GM12801 (cell line): Measurements from ENCODE around the gene E2F2.

Experiments used
- TF ChIP-seq, protein P1 (sequence below): IDR thresholded peaks from one replicate; pipeline ENCODE4 v1.5.1; 2011; ENCODE audit warnings: control low read depth; ENCODE audit not compliant: insufficient read length; ENCODE audit errors: extremely low read depth

The E2F2 gene

DNA sequence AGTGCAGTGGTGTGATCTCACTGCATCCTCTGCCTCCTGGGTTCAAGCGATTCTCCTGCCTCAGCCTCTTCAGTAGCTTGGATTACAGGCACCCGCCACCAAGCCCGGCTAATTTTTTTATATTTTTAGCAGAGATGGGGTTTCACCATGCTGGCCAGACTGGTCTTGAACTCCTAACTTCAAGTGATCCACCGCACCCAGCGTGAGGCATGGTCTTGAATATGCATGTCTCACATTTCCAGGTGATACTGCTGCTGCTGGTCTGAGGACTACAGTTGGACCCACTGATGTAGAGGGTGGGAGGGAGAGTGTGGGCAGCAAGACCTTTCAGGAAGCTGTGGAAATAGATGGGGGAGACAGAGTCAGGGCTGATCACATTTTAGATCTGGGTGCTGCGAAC, 25.2 kb downstream of the E2F2 start:
- TF ChIP-seq, protein P1, sequence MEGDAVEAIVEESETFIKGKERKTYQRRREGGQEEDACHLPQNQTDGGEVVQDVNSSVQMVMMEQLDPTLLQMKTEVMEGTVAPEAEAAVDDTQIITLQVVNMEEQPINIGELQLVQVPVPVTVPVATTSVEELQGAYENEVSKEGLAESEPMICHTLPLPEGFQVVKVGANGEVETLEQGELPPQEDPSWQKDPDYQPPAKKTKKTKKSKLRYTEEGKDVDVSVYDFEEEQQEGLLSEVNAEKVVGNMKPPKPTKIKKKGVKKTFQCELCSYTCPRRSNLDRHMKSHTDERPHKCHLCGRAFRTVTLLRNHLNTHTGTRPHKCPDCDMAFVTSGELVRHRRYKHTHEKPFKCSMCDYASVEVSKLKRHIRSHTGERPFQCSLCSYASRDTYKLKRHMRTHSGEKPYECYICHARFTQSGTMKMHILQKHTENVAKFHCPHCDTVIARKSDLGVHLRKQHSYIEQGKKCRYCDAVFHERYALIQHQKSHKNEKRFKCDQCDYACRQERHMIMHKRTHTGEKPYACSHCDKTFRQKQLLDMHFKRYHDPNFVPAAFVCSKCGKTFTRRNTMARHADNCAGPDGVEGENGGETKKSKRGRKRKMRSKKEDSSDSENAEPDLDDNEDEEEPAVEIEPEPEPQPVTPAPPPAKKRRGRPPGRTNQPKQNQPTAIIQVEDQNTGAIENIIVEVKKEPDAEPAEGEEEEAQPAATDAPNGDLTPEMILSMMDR: no peak

DNA sequence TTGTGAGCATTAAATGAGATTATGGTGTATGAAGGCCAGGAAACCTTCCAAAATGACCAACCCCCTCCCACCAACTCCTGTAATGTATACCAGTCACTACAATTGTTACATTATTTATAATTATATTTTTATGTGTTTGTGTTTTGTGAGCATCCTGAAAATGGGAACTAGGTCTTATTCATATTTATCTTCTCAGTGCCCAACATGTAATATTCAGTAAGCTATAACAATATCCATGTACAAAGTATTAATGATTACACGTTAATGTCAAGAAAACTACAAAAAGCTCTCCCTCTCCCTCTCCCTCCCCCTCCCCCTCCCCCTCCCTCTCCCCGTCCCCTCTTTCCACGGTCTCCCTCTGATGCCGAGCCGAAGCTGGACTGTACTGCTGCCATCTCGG, 28.1 kb downstream of the E2F2 start:
- TF ChIP-seq, protein P1: no peak

DNA sequence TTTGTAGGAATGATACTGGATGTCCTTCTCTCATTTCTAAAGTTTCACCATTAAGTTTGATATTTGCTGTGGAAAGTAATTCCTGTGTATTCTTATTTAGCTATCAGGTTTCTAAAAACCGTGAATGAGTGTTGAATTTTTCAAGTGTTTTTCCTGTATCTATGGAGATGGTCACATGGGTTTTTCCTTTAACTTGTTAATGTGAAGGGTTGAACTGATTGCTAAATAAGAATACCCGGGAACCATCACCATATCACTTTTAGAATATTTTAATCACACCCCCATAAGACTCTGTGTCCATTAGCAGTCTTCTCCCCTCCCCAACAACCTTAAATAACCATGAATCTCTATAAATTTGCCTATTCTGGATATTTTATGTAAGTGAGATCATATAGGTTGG, 30.6 kb downstream of the E2F2 start:
- TF ChIP-seq, protein P1: no peak

DNA sequence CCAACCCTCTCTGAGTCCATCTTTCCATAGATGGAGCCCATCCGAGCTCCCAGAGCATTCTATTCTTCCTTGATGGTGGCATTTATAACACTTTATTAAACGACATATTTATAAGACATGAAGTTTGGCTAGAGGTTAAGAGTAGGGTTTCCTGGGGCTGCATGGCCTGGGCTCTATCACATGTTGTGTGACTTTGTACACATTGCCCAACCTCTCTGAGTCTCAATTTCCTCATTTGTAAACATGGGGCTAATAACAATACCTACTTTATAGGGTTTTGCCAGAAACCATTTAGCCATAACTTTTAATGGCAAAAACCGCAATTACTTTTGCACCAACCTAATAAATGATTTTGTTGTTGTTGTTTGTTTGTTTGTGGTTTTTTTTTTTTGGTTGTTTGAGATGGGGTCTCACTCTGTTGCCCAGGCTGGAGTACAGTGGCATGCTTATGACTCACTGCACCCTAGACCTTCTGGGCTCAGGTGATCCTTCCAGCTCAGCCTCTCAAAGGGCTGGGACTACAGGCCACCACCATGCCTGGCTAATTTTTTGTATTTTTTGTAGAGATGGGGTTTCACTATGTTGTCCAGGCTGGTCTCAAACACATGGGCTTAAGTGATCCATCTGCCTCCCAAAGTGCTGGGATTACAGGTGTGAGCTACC, 33.1 kb downstream of the E2F2 start:
- TF ChIP-seq, protein P1: no peak

DNA sequence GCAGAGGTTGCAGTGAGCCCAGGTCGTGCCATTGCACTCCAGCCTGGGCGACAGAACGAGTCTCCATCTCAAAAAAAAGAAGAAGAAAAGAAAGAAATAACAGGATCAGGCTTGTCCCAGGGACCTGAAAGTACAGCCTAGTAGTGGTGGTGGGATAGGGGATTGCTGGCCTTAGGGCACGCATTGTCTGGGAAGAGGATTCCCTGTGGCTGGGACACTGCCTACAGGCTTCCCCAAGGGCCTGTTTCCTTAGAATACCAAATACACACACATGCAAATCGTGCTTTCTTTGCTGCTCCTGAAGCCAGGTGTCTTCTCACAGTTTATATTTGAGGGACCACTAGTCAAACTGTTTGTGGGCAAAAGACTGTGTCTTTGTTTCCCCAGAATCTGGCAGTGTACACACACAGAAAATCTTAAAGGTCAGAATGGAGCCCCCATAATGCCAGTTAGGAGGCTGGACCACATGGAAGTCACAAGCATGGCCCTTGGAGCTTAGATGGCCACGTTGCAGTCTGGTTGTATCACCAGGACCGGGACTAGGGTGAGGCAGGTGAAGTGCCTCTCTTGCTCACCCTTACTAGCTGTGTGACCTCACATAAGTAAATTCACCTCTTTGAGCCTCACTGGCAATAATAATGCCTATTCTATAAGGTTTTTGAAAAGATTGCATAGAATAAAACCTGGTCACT, 34.4 kb downstream of the E2F2 start:
- TF ChIP-seq, protein P1: no peak

DNA sequence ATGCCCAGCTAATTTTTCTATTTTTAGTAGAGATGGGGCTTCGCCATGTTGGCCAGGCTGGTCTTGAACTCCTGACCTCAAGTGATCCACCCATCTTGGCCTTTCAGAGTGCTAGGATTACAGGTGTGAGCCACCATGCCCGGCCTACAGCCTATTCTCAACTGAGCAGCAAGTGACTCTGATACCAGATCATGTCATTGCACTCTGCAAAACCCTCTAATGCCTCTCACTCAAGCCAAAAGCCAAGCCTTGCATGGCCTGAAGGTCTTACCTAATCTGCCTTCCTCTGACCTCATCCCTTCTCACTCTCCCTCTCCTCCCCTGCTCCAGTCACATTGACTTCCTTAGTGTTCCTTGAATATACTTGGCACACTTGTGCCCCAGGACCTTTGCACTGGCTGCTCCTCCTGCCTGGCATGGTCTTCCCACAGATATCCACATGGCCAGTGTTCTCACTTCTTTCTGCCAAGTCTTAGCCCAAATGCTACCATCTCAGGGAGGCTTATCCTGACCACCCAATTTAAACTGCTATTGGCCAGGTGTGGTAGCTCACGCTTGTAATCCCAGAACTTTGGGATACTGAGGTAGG, 38.8 kb downstream of the E2F2 start:
- TF ChIP-seq, protein P1: no peak

DNA sequence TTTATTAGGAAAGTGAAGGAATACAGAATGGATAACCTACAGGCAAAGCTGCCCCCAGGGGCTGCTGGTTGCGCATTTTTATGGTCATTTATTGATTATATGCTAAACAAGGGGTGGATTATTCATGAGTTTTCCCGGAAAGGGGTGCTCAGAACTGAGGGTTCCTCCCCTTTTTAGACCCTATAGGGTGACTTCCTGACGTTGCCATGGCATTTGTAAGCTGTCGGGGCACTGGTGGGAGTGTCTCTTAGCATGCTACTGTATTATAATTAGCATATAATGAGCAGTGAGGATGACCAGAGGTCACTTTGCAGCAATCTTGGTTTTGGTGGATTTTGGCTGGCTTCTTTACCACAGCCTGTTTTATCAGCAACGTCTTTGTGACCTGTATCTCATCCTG, 41.2 kb downstream of the E2F2 start:
- TF ChIP-seq, protein P1: no peak
